Upper lobe of left lung (tissue), 4 donors: ENCODE data around the gene SYTL1.

ENCODE experiments used
- POLR2A ChIP-seq, 4 donors: fragments of 450-650 bp; IDR thresholded peaks; one replicate each; pipeline ENCODE4 v1.5.1; 2016 to 2017; ENCODE audit warnings: antibody characterized with exemption in 4 of 4, mild to moderate bottlenecking in 2 of 4
- POLR2AphosphoS5 ChIP-seq, 2 donors: sonication (generic); formaldehyde crosslinking; IDR thresholded peaks; one replicate each; pipeline ENCODE4 v1.5.1; 2017; ENCODE audit warnings: antibody characterized with exemption in 2 of 2
- TF ChIP-seq, protein P1 (sequence below), 6 experiments: fragments of 450-650 bp in 4 of 6; fragments of 200-600 bp in 2 of 6; sonication (generic) in 2 of 6; IDR thresholded peaks; one replicate each; pipeline ENCODE4 v1.5.1; 2016 to 2019; ENCODE audit warnings: antibody characterized with exemption in 6 of 6

DNA sequence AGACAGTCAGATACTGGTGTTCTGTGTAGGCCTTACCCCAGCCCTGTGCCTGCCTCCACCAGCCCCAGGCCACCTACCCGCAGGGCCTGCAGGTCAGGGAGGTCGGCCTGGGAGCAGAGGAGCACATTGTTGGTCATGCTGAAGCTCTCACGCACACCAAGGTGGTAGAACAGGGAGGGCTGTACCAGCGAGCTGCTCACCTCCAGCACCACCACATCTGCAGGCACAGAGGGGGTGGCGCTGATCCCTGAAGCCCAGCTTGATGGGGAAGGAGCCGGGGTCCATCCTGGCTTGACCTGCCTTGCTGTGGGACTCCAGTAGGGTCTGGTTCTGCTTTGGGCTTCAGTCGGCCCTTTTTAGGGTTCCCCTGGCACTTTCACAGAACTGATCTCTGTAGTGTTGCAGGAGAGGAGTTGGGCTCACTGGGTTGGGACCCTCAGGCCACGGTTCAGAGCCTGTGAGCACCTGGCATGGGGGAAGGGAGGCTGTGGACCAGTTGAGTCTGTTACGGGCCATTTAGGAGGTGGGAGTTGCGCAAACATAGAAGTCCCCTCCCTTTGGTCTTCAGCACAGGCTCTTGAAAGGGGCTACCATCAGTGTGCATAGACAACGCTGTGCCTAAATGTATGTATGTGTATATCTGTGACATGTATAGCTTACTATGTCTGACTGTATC, 23.0 kb downstream of the SYTL1 start:
- TF ChIP-seq POLR2A (IDR thresholded peaks at IDR 0.05) (no peak), POLR2AphosphoS5 (IDR thresholded peaks at IDR 0.05) (no peak)
- TF ChIP-seq, protein P1, sequence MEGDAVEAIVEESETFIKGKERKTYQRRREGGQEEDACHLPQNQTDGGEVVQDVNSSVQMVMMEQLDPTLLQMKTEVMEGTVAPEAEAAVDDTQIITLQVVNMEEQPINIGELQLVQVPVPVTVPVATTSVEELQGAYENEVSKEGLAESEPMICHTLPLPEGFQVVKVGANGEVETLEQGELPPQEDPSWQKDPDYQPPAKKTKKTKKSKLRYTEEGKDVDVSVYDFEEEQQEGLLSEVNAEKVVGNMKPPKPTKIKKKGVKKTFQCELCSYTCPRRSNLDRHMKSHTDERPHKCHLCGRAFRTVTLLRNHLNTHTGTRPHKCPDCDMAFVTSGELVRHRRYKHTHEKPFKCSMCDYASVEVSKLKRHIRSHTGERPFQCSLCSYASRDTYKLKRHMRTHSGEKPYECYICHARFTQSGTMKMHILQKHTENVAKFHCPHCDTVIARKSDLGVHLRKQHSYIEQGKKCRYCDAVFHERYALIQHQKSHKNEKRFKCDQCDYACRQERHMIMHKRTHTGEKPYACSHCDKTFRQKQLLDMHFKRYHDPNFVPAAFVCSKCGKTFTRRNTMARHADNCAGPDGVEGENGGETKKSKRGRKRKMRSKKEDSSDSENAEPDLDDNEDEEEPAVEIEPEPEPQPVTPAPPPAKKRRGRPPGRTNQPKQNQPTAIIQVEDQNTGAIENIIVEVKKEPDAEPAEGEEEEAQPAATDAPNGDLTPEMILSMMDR (IDR thresholded peaks at IDR 0.05): no peak
